OCI-LY3 (cell line): Measurements from ENCODE around the gene P2RY8.

Experiments
- EZH2phosphoT487 ChIP-seq: fragments of 200-600 bp; shearing (Covaris generic); IDR thresholded peaks from 2 replicates; pipeline ENCODE4 v1.6.1; 2018; ENCODE audit warnings: antibody characterized with exemption, mixed run types, low read depth
- TF ChIP-seq, protein P1 (sequence below): fragments of 200-600, 300-600 bp; sonication (generic); IDR thresholded peaks from 2 replicates; pipeline ENCODE4 v1.5.1; 2014; ENCODE audit warnings: antibody characterized with exemption, low read length, low read depth

DNA sequence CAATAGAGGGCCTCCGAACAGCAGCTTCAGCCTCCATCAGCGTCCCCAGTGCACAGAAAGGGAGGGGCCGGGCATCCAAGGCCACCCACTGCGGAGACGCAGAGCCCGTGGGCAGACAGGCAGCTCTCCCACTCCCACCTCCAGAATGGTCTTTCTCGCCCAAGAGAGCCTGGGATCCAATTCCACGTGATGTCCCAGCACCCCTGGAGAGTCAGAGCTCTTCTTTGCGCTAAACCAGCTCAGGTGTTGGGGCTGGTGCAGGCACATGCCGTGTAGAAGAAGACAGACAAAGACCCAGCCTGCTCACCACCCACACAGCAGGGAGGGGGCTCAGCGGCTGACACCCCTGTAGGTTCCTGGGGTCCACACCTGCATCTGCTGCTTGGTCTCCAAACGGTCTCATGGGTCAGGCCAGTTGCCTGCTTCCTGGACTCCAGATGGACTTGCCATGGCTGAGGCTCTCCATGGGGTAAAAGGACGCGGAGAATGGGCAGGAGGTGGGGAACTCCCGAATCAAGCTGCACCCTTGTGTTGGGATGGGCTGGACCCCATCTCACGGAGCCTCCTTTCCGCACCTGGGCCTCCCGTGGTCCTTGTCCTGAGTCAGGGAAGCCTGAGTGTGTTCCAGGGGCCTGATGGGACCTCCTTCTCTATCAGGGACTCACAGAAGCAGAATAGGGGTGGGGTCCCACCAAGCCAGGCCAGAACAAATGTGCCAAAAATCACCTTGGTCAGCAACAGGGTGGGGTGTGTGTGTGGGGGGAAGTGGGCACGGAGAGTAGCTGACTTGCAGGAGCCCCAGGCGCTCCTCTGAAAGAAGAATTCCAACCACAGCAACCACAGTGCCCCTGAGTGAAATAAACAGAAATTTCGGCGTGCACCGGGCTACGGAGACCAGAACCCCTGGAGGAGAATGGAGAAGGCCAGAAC is 72.7 kb downstream of the P2RY8 start:
- TF ChIP-seq, protein P1, sequence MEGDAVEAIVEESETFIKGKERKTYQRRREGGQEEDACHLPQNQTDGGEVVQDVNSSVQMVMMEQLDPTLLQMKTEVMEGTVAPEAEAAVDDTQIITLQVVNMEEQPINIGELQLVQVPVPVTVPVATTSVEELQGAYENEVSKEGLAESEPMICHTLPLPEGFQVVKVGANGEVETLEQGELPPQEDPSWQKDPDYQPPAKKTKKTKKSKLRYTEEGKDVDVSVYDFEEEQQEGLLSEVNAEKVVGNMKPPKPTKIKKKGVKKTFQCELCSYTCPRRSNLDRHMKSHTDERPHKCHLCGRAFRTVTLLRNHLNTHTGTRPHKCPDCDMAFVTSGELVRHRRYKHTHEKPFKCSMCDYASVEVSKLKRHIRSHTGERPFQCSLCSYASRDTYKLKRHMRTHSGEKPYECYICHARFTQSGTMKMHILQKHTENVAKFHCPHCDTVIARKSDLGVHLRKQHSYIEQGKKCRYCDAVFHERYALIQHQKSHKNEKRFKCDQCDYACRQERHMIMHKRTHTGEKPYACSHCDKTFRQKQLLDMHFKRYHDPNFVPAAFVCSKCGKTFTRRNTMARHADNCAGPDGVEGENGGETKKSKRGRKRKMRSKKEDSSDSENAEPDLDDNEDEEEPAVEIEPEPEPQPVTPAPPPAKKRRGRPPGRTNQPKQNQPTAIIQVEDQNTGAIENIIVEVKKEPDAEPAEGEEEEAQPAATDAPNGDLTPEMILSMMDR = no peak
- TF ChIP-seq EZH2phosphoT487 = no peak
